Trophoblast cell (in vitro differentiated cells and primary cell): Measurements from ENCODE around the gene CGB7.
"Not testable (repeated sequence)": the region's sequence is repeated elsewhere in the genome, so short reads cannot be mapped to it uniquely, and the experiment has no call there.

Experiments
- DNase-seq, 2 donors: peaks; one replicate each; pipeline ENCODE4 v3.0.0-alpha.2; 2016
- H2AFZ ChIP-seq: 2 replicates; pipeline ENCODE4 v1.6.1; 2013; ENCODE audit warnings: low read length, moderate library complexity, mild to moderate bottlenecking; ENCODE audit not compliant: insufficient read depth, poor library complexity
- H2AK5ac ChIP-seq: 2 replicates; pipeline ENCODE4 v1.6.1; 2013; ENCODE audit warnings: mild to moderate bottlenecking, low read length
- H2BK120ac ChIP-seq: 2 replicates; pipeline ENCODE4 v1.6.1; 2013; ENCODE audit warnings: low read length, mild to moderate bottlenecking, moderate library complexity; ENCODE audit not compliant: insufficient read depth, poor library complexity
- H2BK12ac ChIP-seq: 2 replicates; pipeline ENCODE4 v1.6.1; 2013; ENCODE audit warnings: mild to moderate bottlenecking, low read length, moderate library complexity
- H2BK5ac ChIP-seq: 2 replicates; pipeline ENCODE4 v1.6.1; 2013; ENCODE audit warnings: low read length, low read depth, moderate library complexity, mild to moderate bottlenecking; ENCODE audit not compliant: poor library complexity
- H3K14ac ChIP-seq: 2 replicates; pipeline ENCODE4 v1.6.1; 2013; ENCODE audit warnings: mild to moderate bottlenecking, low read length
- H3K18ac ChIP-seq: 2 replicates; pipeline ENCODE4 v1.6.1; 2013; ENCODE audit warnings: mild to moderate bottlenecking, low read length
- H3K23ac ChIP-seq: 2 replicates; pipeline ENCODE4 v1.6.1; 2013; ENCODE audit warnings: low read length
- H3K27ac ChIP-seq: 2 replicates; pipeline ENCODE4 v1.5.1; 2013; ENCODE audit warnings: low read depth, mild to moderate bottlenecking, inconsistent platforms, low read length, moderate library complexity
- H3K27me3 ChIP-seq: 2 replicates; pipeline ENCODE4 v1.6.1; 2013; ENCODE audit warnings: inconsistent platforms, mild to moderate bottlenecking, low read length, moderate library complexity; ENCODE audit not compliant: insufficient read depth
- H3K36me3 ChIP-seq, 2 experiments: 1 replicate in 1 of 2; 2 replicates in 1 of 2; pipeline ENCODE4 v1.6.1; 2013; ENCODE audit warnings: low read length in 2 of 2, mild to moderate bottlenecking in 2 of 2, moderate library complexity in 1 of 2; ENCODE audit not compliant: insufficient read depth in 2 of 2, control insufficient read depth in 1 of 2
- H3K4ac ChIP-seq: 2 replicates; pipeline ENCODE4 v1.6.1; 2013; ENCODE audit warnings: low read depth, mild to moderate bottlenecking, low read length, moderate library complexity
- H3K4me1 ChIP-seq, 2 experiments: 1 replicate in 1 of 2; 2 replicates in 1 of 2; pipeline ENCODE4 v1.6.1; 2013; ENCODE audit warnings: low read length in 2 of 2, mild to moderate bottlenecking in 2 of 2, moderate library complexity in 1 of 2; ENCODE audit not compliant: insufficient read depth in 2 of 2, control insufficient read depth in 1 of 2
- H3K4me2 ChIP-seq: 2 replicates; pipeline ENCODE4 v1.6.1; 2013; ENCODE audit warnings: inconsistent platforms, mild to moderate bottlenecking, low read length, moderate library complexity
- H3K4me3 ChIP-seq: 2 replicates; pipeline ENCODE4 v1.5.1; 2013; ENCODE audit warnings: mild to moderate bottlenecking, low read depth, low read length, inconsistent platforms
- H3K79me1 ChIP-seq: one replicate; pipeline ENCODE4 v1.6.1; 2013; ENCODE audit warnings: low read length
- H3K79me2 ChIP-seq: 2 replicates; pipeline ENCODE4 v1.6.1; 2013; ENCODE audit warnings: low read length, mild to moderate bottlenecking; ENCODE audit not compliant: control insufficient read depth, insufficient read depth, poor library complexity
- H3K9ac ChIP-seq: 2 replicates; pipeline ENCODE4 v1.6.1; 2013; ENCODE audit warnings: mild to moderate bottlenecking, low read length
- H3K9me3 ChIP-seq: 2 replicates; pipeline ENCODE4 v1.6.1; 2013; ENCODE audit warnings: low read depth, mild to moderate bottlenecking, control low read depth, inconsistent platforms, low read length; ENCODE audit not compliant: insufficient read depth
- H4K12ac ChIP-seq: 2 replicates; pipeline ENCODE4 v1.6.1; 2013; ENCODE audit warnings: low read depth, mild to moderate bottlenecking, low read length, moderate library complexity
- H4K8ac ChIP-seq: 2 replicates; pipeline ENCODE4 v1.6.1; 2013; ENCODE audit warnings: low read depth, mild to moderate bottlenecking, low read length, moderate library complexity
- H4K91ac ChIP-seq: one replicate; pipeline ENCODE4 v1.6.1; 2013; ENCODE audit warnings: low read depth, mild to moderate bottlenecking, low read length, moderate library complexity
- WGBS: extraction: QIAGEN DNeasy Blood & Tissue Kit; methylation state at CpG from one replicate; pipeline ENCODE4 v1.1.7; 2013; ENCODE audit warnings: missing lambda C conversion rate; ENCODE audit not compliant: insufficient read length, insufficient coverage; ENCODE audit errors: extremely low coverage; 5-methylcytosine and 5-hydroxymethylcytosine counted together

Gene CGB7

GRCh38 chr19:49080392-49080791 lies 22.8 kb upstream of the CGB7 start:
- H4K12ac ChIP-seq, result no peak overlapping the region

GRCh38 chr19:49074869-49075268 lies 17.3 kb upstream of the CGB7 start:
- H2BK5ac ChIP-seq, H3K4ac ChIP-seq, H3K4me2 ChIP-seq, H3K36me3 ChIP-seq, H3K4me3 ChIP-seq, H3K23ac ChIP-seq, H4K91ac ChIP-seq, H2BK12ac ChIP-seq, H4K12ac ChIP-seq, H3K27ac ChIP-seq, H3K14ac ChIP-seq, H2AK5ac ChIP-seq, H2AFZ ChIP-seq, H3K79me1 ChIP-seq, H3K4me1 ChIP-seq, H3K79me2 ChIP-seq, H4K8ac ChIP-seq, H2BK120ac ChIP-seq, H3K18ac ChIP-seq, H3K9ac ChIP-seq: not testable (repeated sequence)
- H3K9me3 ChIP-seq, result peaks cover 22% of the 10 kb centered on the region
- peaks cover 31% of the 10 kb centered on the region for H3K27me3 ChIP-seq
- no CpG with 5 or more reads among the region's 9 CpGs for WGBS
- peak in 1 of 2 donors; percentile 54 for DNase-seq

More at GRCh38 chr19:49080392-49080791, 22.8 kb upstream of the CGB7 start:
- no peak overlapping the region for H2BK5ac ChIP-seq
- no peak overlapping the region for H4K8ac ChIP-seq
- H3K4me2 ChIP-seq, result no peak overlapping the region
- peaks cover 0 to 3% of the 10 kb centered on the region in 2 experiments for H3K4me1 ChIP-seq
- H2AFZ ChIP-seq, result no peak overlapping the region
- DNase-seq, result no peak
- H3K36me3 ChIP-seq, result no peaks in the 10 kb centered on the region
- no peak overlapping the region for H3K14ac ChIP-seq
- H2BK120ac ChIP-seq, result no peak overlapping the region
- no peak overlapping the region for H4K91ac ChIP-seq
- H3K9me3 ChIP-seq, result no peaks in the 10 kb centered on the region
- no peak overlapping the region for H3K9ac ChIP-seq
- H3K79me2 ChIP-seq, result peaks cover 1% of the 10 kb centered on the region
- H3K79me1 ChIP-seq, result peaks cover 5% of the 10 kb centered on the region
- no peak overlapping the region for H3K4ac ChIP-seq
- H3K27ac ChIP-seq, result no peak overlapping the region
- no peak overlapping the region for H2BK12ac ChIP-seq
- H3K27me3 ChIP-seq, result no peaks in the 10 kb centered on the region
- no peak overlapping the region for H2AK5ac ChIP-seq
- WGBS, result no CpG with 5 or more reads among the region's 4 CpGs
- H3K18ac ChIP-seq, result no peak overlapping the region
- H3K4me3 ChIP-seq, result no peak overlapping the region
- no peak overlapping the region for H3K23ac ChIP-seq

GRCh38 chr19:49073514-49074378 lies 16.2 kb upstream of the CGB7 start:
- Histone ChIP-seq H2BK120ac (no peak overlapping the region), H4K8ac (no peak overlapping the region), H3K4me2 (no peak overlapping the region), H3K79me1 (no peaks in the 10 kb centered on the region), H3K18ac (no peak overlapping the region), H3K9me3 (peaks cover 24% of the 10 kb centered on the region), H3K14ac (no peak overlapping the region), H3K27me3 (peaks cover 31% of the 10 kb centered on the region), H3K27ac (no peak overlapping the region), H4K91ac (no peak overlapping the region), H3K4me1 (peaks cover 0 to 1% of the 10 kb centered on the region in 2 experiments), H2BK5ac (no peak overlapping the region), H2AK5ac (no peak overlapping the region), H4K12ac (no peak overlapping the region), H2AFZ (no peak overlapping the region), H3K9ac (no peak overlapping the region), H3K4ac (no peak overlapping the region), H3K4me3 (no peak overlapping the region), H3K23ac (no peak overlapping the region), H3K36me3 (no peaks in the 10 kb centered on the region), H2BK12ac (no peak overlapping the region), H3K79me2 (no peaks in the 10 kb centered on the region)
- DNase-seq, result peak in 1 of 2 donors; percentile 16
- no CpG with 5 or more reads among the region's 23 CpGs for WGBS

GRCh38 chr19:49071860-49072547 lies 14.5 kb upstream of the CGB7 start:
- no peak overlapping the region for H4K91ac ChIP-seq
- H3K14ac ChIP-seq, result no peak overlapping the region
- no peak overlapping the region for H3K9ac ChIP-seq
- no peak overlapping the region for H4K8ac ChIP-seq
- no peak overlapping the region for H2BK12ac ChIP-seq
- H3K27ac ChIP-seq, result no peak overlapping the region
- H3K79me2 ChIP-seq, result no peaks in the 10 kb centered on the region
- H2AFZ ChIP-seq, result no peak overlapping the region
- no peak overlapping the region for H3K18ac ChIP-seq
- no peak for DNase-seq
- H3K4ac ChIP-seq, result no peak overlapping the region
- H2BK120ac ChIP-seq, result no peak overlapping the region
- peaks cover 24% of the 10 kb centered on the region for H3K9me3 ChIP-seq
- H4K12ac ChIP-seq, result no peak overlapping the region
- no peak overlapping the region for H3K4me3 ChIP-seq
- H3K79me1 ChIP-seq, result no peaks in the 10 kb centered on the region
- H2BK5ac ChIP-seq, result no peak overlapping the region
- peaks cover 0 to 3% of the 10 kb centered on the region in 2 experiments for H3K4me1 ChIP-seq
- peaks cover 31% of the 10 kb centered on the region for H3K27me3 ChIP-seq
- H3K23ac ChIP-seq, result no peak overlapping the region
- no peak overlapping the region for H2AK5ac ChIP-seq
- WGBS, result no CpG with 5 or more reads among the region's 93 CpGs
- H3K36me3 ChIP-seq, result no peaks in the 10 kb centered on the region
- H3K4me2 ChIP-seq, result peak overlapping the region; percentile 6
